ENCODE measurements around the gene DPP7.
"Not testable (repeated sequence)": the region's sequence is repeated elsewhere in the genome, so short reads cannot be mapped to it uniquely, and the experiment has no call there.

The DPP7 gene

DNA sequence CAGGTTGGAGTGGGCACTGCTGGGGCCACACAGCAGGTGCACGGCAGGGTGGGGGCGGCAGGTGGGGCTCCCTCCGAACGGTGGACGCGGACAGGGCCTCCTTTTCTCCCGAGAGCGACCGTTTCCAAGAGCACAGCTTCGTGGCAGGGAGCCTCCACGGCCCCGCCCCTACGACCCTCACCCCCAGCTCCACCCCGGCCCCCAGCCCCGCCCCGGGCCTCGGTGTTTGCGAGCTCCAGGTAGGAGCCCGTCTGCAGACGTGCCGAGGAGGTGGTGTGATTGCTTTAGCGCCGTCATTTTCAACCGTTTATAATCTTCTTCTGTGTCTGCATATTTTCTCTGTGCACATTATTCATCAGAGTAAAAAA is 33.2 kb upstream of the DPP7 start:
- no peak for DNase-seq (ENCODE audit: low spot score)

DNA sequence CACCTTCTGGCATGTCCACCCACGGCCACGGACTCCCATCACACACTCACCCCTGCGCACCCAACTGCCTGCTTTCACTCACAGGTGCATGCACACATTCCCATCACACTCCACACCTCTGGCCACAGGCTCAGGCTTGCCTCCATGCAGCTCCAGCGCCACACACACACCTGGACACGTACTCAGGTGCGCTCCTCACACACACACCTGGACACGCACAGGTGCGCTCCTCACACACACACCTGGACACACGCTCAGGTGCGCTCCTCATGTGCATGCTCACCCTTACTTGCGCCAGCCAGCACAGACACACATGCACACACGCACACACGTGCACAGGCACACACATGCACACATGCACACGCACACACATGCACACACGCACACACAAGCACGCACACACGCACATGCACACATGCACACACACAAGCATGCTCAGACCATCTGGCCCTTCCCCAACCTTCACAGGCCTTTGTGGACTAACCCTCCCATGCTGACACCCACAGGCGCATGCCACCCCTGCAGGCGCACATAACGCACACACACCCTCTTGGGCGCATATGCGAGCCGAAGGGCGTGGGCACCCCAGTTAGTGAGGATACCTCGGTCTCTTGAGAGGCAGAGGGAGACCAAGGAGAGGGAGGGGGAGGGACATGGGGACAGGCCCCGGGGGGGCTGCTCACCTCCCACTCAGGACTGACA is 32.7 kb upstream of the DPP7 start:
- DNase-seq (ENCODE audit: low spot score): no peak

- no peak for DNase-seq (ENCODE audit: low spot score)
Observed at GRCh38 chr9:137146527-137146918, 32.0 kb upstream of the DPP7 start.

DNA sequence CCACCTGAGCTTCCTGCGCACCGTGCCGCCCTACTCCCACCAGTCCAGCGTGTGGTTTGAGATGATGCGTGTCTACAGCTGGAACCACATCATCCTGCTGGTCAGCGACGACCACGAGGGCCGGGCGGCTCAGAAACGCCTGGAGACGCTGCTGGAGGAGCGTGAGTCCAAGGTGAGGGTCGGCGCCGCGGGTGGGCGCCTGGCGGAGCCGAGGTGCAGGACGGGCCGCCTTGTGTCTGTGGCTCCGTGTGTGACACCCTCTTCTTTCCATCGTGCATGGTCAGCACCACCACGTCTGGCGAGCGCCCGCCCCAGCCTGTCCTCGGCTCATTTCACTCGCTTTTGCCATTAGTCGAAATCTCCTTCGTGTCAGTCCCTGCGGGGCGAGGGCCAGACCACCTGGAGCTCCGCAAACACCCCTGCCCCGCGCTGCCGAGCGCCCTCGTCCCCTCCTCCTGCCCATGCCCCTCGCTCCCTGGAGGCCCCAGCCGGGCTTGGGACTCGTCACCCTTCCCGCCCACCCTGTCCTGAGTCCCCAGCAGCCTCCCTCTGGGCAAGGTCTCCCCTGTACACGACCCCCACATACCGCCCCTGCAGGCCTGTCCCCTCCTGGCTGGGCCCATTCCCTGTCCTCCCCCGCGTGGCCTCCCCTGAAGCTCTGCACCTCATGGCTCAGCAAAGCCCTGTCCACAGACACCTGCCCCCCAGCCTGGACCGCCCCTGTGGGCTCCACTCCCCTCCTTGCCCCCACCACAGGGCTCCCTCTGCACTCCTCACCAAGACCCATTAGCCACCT is 31.4 kb upstream of the DPP7 start:
- DNase-seq (ENCODE audit: low spot score): no peak

DNA sequence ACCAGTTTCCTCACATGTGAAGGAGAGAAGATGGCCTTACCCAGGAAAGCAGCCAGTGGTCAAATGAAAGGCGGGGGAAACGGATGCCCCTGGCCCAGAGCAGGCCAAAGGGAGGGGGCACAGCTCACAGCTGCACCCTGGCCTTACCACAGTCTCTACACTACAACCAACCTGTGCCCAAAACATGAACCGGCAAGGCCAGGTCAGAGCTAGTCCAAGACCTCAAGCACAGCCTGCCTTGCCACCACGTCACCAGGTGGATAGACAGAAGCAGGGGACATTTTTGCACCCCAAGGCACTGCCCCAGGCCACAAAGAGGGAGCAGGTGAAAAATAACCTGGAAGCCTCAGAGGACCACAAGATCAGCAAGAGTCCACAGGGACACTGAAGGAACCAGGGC is 28.9 kb upstream of the DPP7 start:
- no peak for DNase-seq (ENCODE audit: low spot score)

- DNase-seq (ENCODE audit: low spot score): no peak
Observed at GRCh38 chr9:137141976-137142936, 27.7 kb upstream of the DPP7 start.

GRCh38 chr9:137141050-137141810 is 26.7 kb upstream of the DPP7 start:
- no peak for DNase-seq (ENCODE audit: low spot score)

- DNase-seq (ENCODE audit: low spot score): no peak
Observed at GRCh38 chr9:137140151-137141012, 25.8 kb upstream of the DPP7 start.

- DNase-seq (ENCODE audit: low spot score): no peak
Observed at GRCh38 chr9:137139468-137140150, 25.1 kb upstream of the DPP7 start.

GRCh38 chr9:137138722-137139467 is 24.4 kb upstream of the DPP7 start, which contains the start of gene GRIN1:
GRIN1 (plus strand) TSS chr9:137139154; CDS start chr9:137139487, 333 bp downstream.
- no peak for DNase-seq (ENCODE audit: low spot score)

- DNase-seq (ENCODE audit: low spot score): no peak
Observed at GRCh38 chr9:137138058-137138721, 23.7 kb upstream of the DPP7 start.

DNA sequence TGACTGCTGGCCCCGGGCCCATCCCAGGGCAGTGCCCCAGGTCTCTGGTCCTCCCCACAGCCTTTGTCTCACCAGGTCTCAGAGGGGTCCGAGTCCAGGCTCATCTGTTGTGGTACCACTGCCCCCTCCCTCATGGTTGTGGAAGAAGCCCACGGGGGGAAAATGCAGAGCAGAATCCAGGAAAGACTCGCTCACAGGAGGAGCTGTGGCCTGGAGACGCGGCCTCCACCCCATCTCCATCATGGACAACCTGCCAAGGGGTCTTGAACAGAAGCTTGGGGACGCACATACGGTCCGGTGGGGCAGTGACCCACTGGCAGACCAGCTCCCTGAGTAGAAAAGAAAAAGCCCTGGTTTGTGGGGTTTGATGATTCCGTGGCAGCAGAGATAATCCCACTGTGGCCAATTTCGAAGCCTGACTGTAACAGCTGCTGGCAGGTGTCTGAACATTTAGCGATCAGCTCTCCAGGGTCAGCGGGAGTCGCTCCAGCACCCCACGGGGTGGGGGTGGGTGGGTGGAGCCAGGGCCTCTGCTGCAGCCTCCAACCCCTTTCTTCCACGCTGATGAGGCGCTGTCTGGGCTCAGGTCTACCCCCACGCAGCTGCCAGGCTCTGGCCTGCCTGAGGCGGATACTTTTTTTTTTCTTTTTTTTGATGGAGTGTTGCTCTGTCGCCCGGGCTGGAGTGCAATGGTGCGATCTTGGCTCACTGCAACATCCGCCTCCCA is 22.5 kb upstream of the DPP7 start:
- no peak for DNase-seq (ENCODE audit: low spot score)

DNA sequence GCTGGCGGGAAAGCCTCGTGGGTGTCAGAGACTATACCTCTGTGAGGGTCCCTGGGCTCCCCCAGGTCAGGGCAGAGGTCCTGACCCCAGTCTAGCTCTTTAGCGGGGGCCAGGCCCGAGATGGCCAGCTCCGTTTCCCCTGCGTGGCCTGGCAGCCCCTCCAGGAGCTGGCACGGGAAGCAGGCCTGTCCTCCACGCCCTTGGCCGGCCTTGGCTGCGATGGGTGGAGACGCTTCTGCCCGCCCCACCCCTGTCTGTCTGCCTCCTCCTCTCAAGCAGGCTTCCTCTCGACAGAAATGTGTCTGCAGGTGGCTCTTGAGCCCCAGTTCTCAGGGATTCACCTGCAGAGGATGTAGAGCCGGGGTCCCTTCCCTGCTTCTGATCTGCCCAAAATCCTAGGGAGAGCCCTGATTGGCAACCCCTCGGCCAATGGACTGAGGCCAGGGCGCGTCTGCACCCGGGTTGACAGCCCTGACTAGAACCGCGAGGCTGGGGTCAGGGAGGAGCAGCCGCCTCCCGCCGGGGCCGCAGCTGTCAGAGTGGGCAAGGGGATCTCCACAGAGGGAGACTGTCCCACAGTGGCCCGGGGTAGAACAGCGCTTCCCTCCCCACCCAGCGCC is 21.8 kb upstream of the DPP7 start:
- DNase-seq (ENCODE audit: low spot score): no peak

- not testable (repeated sequence) for DNase-seq (ENCODE audit: low spot score)
Observed at GRCh38 chr9:137135154-137135553, 20.6 kb upstream of the DPP7 start.

DNA sequence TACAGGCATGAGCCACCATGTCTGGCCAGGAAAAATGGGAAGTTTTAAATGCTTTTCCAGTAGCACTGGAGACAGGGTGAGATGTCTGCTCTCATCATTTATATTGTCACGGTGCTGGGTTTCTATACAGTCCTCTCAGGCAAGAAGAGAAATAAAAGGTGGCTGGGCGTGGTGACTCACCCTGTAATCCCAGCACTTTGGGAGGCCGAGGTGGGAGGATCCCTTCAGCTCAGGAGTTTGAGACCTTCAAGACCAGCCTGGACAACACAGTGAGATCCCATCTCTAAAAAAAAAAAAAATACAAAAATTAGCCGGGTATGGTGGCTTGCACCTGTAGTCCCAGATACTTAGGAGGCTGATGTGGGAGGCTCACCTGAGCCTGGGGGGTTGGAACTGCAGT is 19.7 kb upstream of the DPP7 start:
- DNase-seq (ENCODE audit: low spot score): no peak

- no peak for DNase-seq (ENCODE audit: low spot score)
Observed at GRCh38 chr9:137130176-137130755, 15.7 kb upstream of the DPP7 start.
